GM12878 (cell line): ENCODE results near the gene LRP1B. TPM values are rescaled to one million over a fixed set of nuclear protein-coding genes. Genes with fewer than 3 reads are reported as not detected.

ENCODE experiments used
- ATAC-seq: fragments of 200-7000 bp; cut with Tn5 transposase; 3 replicates; pipeline ENCODE4 v1.9.1; 2020; ENCODE audit warnings: mild to moderate bottlenecking, moderate library complexity
- BruUV-seq: library from RNA; stranded (reverse); fragments of 400-500 nt; replicated peaks from 2 replicates; lab custom pipeline; 2021; lab: Mats Ljungman, UMichigan
- CTCF ChIA-PET: fragments of 300-600 bp; sonication (Branson Sonifier 250); formaldehyde crosslinking; extraction: SDS; loops from one replicate; lab custom pipeline; 2021; ENCODE audit warnings: inconsistent platforms; lab: Yijun Ruan, JAX
- POLR2A ChIA-PET: fragments of 350-600 bp; formaldehyde crosslinking; extraction: SDS; loops from one replicate; lab custom pipeline; 2021; ENCODE audit warnings: inconsistent platforms; lab: Charles Lee
- RAD21 ChIA-PET: fragments of 300-600 bp; sonication (Branson Sonifier 250); formaldehyde crosslinking; loops from one replicate; lab custom pipeline; 2023; ENCODE audit warnings: antibody characterized with exemption; ENCODE audit not compliant: unreplicated experiment; lab: Charles Lee
- SMC1A ChIA-PET: fragments of 300-600 bp; sonication (Branson Sonifier 250); formaldehyde crosslinking; loops from one replicate; lab custom pipeline; 2023; ENCODE audit not compliant: unreplicated experiment, uncharacterized antibody; lab: Charles Lee
- DNase-seq: peaks from one replicate; pipeline ENCODE4 v3.0.0-alpha.2; 2011; ENCODE audit warnings: low read depth, low spot score
- FAIRE-seq: peaks from 3 replicates; lab custom pipeline; 2011; peaks lifted over from hg19 to GRCh38; lab: Jason Lieb, UNC
- H2AFZ ChIP-seq: 2 replicates; pipeline ENCODE4 v1.6.0; 2011; ENCODE audit warnings: low read depth, low read length, control low read depth; ENCODE audit not compliant: control insufficient read depth
- H3K27ac ChIP-seq: 2 replicates; pipeline ENCODE4 v1.5.1; 2011; ENCODE audit warnings: control low read depth; ENCODE audit not compliant: control insufficient read depth, insufficient read depth
- H3K27me3 ChIP-seq, 2 experiments: replicated peaks in 1 of 2; 2 replicates each; pipeline versions ENCODE4 v1.6.0 to v1.6.1; 2011; ENCODE audit warnings: low read length in 1 of 2; ENCODE audit not compliant: control insufficient read depth in 2 of 2, insufficient read depth in 2 of 2
- H3K36me3 ChIP-seq, 2 experiments: 2 replicates each; pipeline ENCODE4 v1.5.1; 2011; ENCODE audit warnings: low read length in 1 of 2; ENCODE audit not compliant: control insufficient read depth in 2 of 2, insufficient read depth in 2 of 2
- H3K4me1 ChIP-seq: 2 replicates; pipeline ENCODE4 v1.6.1; 2011; ENCODE audit warnings: mild to moderate bottlenecking, low read length, moderate library complexity, mixed read lengths; ENCODE audit not compliant: control insufficient read depth, insufficient read depth
- H3K4me2 ChIP-seq: 2 replicates; pipeline ENCODE4 v1.6.0; 2011; ENCODE audit warnings: control low read depth; ENCODE audit not compliant: control insufficient read depth, insufficient read depth
- H3K4me3 ChIP-seq: fragments of 200-600 bp; sonication (generic); 2 replicates; pipeline ENCODE4 v1.5.1; 2016
- H3K79me2 ChIP-seq: 2 replicates; pipeline ENCODE4 v1.6.0; 2011; ENCODE audit warnings: low read length; ENCODE audit not compliant: control insufficient read depth, insufficient read depth
- H3K9ac ChIP-seq: 2 replicates; pipeline ENCODE4 v1.8.0; 2011; ENCODE audit warnings: low read length, control low read depth, mixed read lengths; ENCODE audit not compliant: control insufficient read depth, insufficient read depth
- H3K9me3 ChIP-seq: replicated peaks from 3 replicates; pipeline ENCODE4 v1.5.1; 2011; ENCODE audit warnings: mild to moderate bottlenecking, low read length; ENCODE audit not compliant: control insufficient read depth, insufficient read depth
- H4K20me1 ChIP-seq: 2 replicates; pipeline ENCODE4 v1.6.0; 2011; ENCODE audit not compliant: control insufficient read depth, insufficient read depth
- BMI1 ChIP-seq: fragments of 450-650 bp; IDR thresholded peaks from 2 replicates; pipeline ENCODE4 v1.6.1; 2016; ENCODE audit warnings: mild to moderate bottlenecking, moderate library complexity, borderline replicate concordance
- CBFB ChIP-seq: IDR thresholded peaks from 2 replicates; pipeline ENCODE4 v1.6.1; 2016; ENCODE audit warnings: antibody characterized with exemption, low read depth
- E4F1 ChIP-seq: fragments of 450-650 bp; IDR thresholded peaks from 2 replicates; pipeline ENCODE4 v1.6.1; 2018; ENCODE audit warnings: borderline replicate concordance, mild to moderate bottlenecking; ENCODE audit not compliant: partially characterized antibody
- HDAC6 ChIP-seq: fragments of 200-600 bp; sonication (generic); IDR thresholded peaks from one replicate; pipeline ENCODE4 v1.8.0; 2017; ENCODE audit warnings: antibody characterized with exemption; ENCODE audit not compliant: unreplicated experiment
- NR2C1 ChIP-seq: fragments of 450-650 bp; IDR thresholded peaks from 2 replicates; pipeline ENCODE4 v1.6.1; 2017; ENCODE audit warnings: antibody characterized with exemption, mild to moderate bottlenecking, moderate library complexity
- PRDM15 ChIP-seq: fragments of 450-650 bp; formaldehyde crosslinking; IDR thresholded peaks from 2 replicates; pipeline ENCODE4 v1.4.0; 2020; ENCODE audit warnings: mild to moderate bottlenecking, moderate library complexity
- RELA ChIP-seq: fragments of 450-650 bp; IDR thresholded peaks from 2 replicates; pipeline ENCODE4 v1.8.0; 2014; ENCODE audit warnings: borderline replicate concordance; ENCODE audit not compliant: partially characterized antibody
- RFX5 ChIP-seq: IDR thresholded peaks from 2 replicates; pipeline ENCODE4 v1.6.1; 2011; ENCODE audit warnings: low read depth, low read length, improper control_type of control experiment
- SMAD1 ChIP-seq: fragments of 450-650 bp; IDR thresholded peaks from 2 replicates; pipeline ENCODE4 v1.6.1; 2018; ENCODE audit warnings: mild to moderate bottlenecking, low read depth; ENCODE audit not compliant: partially characterized antibody
- SPI1 ChIP-seq: IDR thresholded peaks from 2 replicates; pipeline ENCODE4 v1.6.1; 2011; ENCODE audit warnings: low read depth, mild to moderate bottlenecking, low read length, moderate library complexity, borderline replicate concordance; ENCODE audit not compliant: insufficient read depth
- TCF3 ChIP-seq: IDR thresholded peaks from 2 replicates; pipeline ENCODE4 v1.6.1; 2012; ENCODE audit warnings: low read depth, mild to moderate bottlenecking, low read length, borderline replicate concordance; ENCODE audit not compliant: insufficient read depth
- YY1 ChIP-seq: IDR thresholded peaks from 2 replicates; pipeline ENCODE4 v1.6.1; 2011; ENCODE audit warnings: low read depth, mild to moderate bottlenecking, low read length
- ZNF207 ChIP-seq: fragments of 450-650 bp; IDR thresholded peaks from 2 replicates; pipeline ENCODE4 v1.6.1; 2014; ENCODE audit warnings: antibody characterized with exemption, mild to moderate bottlenecking, borderline replicate concordance
- in situ Hi-C: fragments of 300-500 bp; cut with MboI; formaldehyde crosslinking; loops from 9 replicates; pipeline ENCODE4 v1.14.3; 2018; ENCODE audit warnings: mixed read lengths
- intact Hi-C: fragments of 100-400 bp; cut with micrococcal nuclease; formaldehyde crosslinking; loops from one replicate; pipeline ENCODE4 v1.14.2; 2022; ENCODE audit not compliant: unreplicated experiment
- polyA plus RNA-seq, 11 experiments: library from polyadenylated mRNA; depleted of rRNA in 4 of 11; unstranded in 6 of 11; stranded (reverse) in 5 of 11; fragments of >200 nt; fragmentation: Nextera tagmentation in 4 of 11; fragmentation: Illumina TruSeq in 1 of 11; extraction: Ambion mirVana in 4 of 11; extraction: Trizol in 1 of 11; gene quantifications; 1 replicate in 1 of 11; 2 replicates in 10 of 11; pipeline versions ENCODE4 v1.2.1 to v1.2.3, GENCODE V29; 2011 to 2016; ENCODE audit warnings: inconsistent platforms in 2 of 11, missing spikeins in 2 of 11, low read depth in 1 of 11
- total RNA-seq, 4 experiments: library from RNA; depleted of rRNA in 3 of 4; stranded (reverse); fragments of >200 nt in 3 of 4; fragmentation: Illumina TruSeq in 1 of 4; extraction: Trizol in 1 of 4; gene quantifications; 2 replicates each; pipeline versions ENCODE4 v1.2.1 to v1.2.3, GENCODE V29; 2013 to 2021
- TF ChIP-seq, protein P1 (sequence below): fragments of 450-650 bp; IDR thresholded peaks from 2 replicates; pipeline ENCODE4 v1.6.1; 2017; ENCODE audit warnings: mild to moderate bottlenecking, low read depth, inconsistent platforms; ENCODE audit not compliant: poor library complexity, severe bottlenecking
- TF ChIP-seq, protein P2 (sequence below): fragments of 450-650 bp; IDR thresholded peaks from 2 replicates; pipeline ENCODE4 v1.6.1; 2017; ENCODE audit warnings: mild to moderate bottlenecking

Gene LRP1B
- total and polyA plus RNA-seq, 10 of the 15 experiments (the other 5 are each of a cell fraction or from before 2014, with no cell fraction given), result under 0.01 to 0.06 (median 0.03) TPM; not detected in 5

DNA sequence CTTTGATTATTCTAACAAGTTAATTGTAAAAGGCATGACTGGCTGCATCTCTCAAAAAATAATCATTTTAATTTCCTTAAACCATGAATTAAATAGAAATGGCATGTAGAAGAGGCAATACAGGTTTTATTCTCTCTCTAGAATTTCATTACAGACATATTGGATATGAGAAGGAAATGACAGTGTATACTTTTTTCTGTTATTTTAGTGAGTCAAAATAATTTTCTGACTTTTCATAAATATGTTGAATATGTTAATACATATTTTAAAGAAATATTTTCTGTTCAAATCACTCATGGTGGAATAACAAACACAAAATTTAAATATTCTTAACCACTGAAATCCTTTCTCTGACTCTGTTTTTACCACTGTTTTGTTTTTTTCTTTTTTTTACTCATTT, 510.4 kb downstream of the LRP1B start:
- no peaks in the 10 kb centered on the region for H3K27me3 ChIP-seq
- no peak overlapping the region for H3K4me2 ChIP-seq
- SMC1A ChIA-PET, result no interaction called here
- in situ Hi-C loops (no loop called here), intact Hi-C loops (no loop called here)
- no TSS peak for BruUV-seq
- FAIRE-seq (no peak), ATAC-seq (no peak), DNase-seq (no peak)
- no peaks in the 10 kb centered on the region for H3K9me3 ChIP-seq
- no peaks in the 10 kb centered on the region for H3K36me3 ChIP-seq
- no peaks in the 10 kb centered on the region for H3K4me1 ChIP-seq
- POLR2A ChIA-PET, result no interaction called here
- CTCF ChIA-PET, result no interaction called here
- RAD21 ChIA-PET, result no interaction called here
- no peaks in the 10 kb centered on the region for H3K79me2 ChIP-seq
- no peak overlapping the region for H3K27ac ChIP-seq
- H2AFZ ChIP-seq, result no peak overlapping the region
- H4K20me1 ChIP-seq, result no peaks in the 10 kb centered on the region
- no peak overlapping the region for H3K9ac ChIP-seq
- H3K4me3 ChIP-seq, result no peak overlapping the region
- TF ChIP-seq, protein P1, sequence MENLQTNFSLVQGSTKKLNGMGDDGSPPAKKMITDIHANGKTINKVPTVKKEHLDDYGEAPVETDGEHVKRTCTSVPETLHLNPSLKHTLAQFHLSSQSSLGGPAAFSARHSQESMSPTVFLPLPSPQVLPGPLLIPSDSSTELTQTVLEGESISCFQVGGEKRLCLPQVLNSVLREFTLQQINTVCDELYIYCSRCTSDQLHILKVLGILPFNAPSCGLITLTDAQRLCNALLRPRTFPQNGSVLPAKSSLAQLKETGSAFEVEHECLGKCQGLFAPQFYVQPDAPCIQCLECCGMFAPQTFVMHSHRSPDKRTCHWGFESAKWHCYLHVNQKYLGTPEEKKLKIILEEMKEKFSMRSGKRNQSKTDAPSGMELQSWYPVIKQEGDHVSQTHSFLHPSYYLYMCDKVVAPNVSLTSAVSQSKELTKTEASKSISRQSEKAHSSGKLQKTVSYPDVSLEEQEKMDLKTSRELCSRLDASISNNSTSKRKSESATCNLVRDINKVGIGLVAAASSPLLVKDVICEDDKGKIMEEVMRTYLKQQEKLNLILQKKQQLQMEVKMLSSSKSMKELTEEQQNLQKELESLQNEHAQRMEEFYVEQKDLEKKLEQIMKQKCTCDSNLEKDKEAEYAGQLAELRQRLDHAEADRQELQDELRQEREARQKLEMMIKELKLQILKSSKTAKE, result no peak
- TF ChIP-seq SMAD1 (no peak), PRDM15 (CRISPR knock-in tag) (no peak), TCF3 (no peak), RELA (no peak), ZNF207 (no peak), E4F1 (no peak), RFX5 (no peak), YY1 (no peak), NR2C1 (no peak), BMI1 (no peak), HDAC6 (no peak), SPI1 (no peak), CBFB (no peak)
- TF ChIP-seq, protein P2, sequence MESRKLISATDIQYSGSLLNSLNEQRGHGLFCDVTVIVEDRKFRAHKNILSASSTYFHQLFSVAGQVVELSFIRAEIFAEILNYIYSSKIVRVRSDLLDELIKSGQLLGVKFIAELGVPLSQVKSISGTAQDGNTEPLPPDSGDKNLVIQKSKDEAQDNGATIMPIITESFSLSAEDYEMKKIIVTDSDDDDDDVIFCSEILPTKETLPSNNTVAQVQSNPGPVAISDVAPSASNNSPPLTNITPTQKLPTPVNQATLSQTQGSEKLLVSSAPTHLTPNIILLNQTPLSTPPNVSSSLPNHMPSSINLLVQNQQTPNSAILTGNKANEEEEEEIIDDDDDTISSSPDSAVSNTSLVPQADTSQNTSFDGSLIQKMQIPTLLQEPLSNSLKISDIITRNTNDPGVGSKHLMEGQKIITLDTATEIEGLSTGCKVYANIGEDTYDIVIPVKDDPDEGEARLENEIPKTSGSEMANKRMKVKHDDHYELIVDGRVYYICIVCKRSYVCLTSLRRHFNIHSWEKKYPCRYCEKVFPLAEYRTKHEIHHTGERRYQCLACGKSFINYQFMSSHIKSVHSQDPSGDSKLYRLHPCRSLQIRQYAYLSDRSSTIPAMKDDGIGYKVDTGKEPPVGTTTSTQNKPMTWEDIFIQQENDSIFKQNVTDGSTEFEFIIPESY, result no peak
